Loucy (cell line): ENCODE measurements around the gene LAYN.

ENCODE experiments used
- H2AFZ ChIP-seq: fragments of 200-600 bp; sonication (generic); 2 replicates; pipeline ENCODE4 v1.6.0; 2016; ENCODE audit warnings: antibody characterized with exemption, mild to moderate bottlenecking, low read length, moderate library complexity
- H3F3A ChIP-seq: fragments of 200-600 bp; 2 replicates; pipeline ENCODE4 v1.6.0; 2016; ENCODE audit warnings: antibody characterized with exemption, low read depth, mild to moderate bottlenecking
- H3K27me3 ChIP-seq: fragments of 200-600 bp; sonication (generic); 2 replicates; pipeline ENCODE4 v1.6.1; 2014; ENCODE audit warnings: low read length, mild to moderate bottlenecking; ENCODE audit not compliant: insufficient read depth, poor library complexity, severe bottlenecking
- H3K36me3 ChIP-seq: fragments of 200-600 bp; sonication (generic); 2 replicates; pipeline ENCODE4 v1.6.1; 2016; ENCODE audit warnings: low read length; ENCODE audit not compliant: insufficient read depth
- H3K4me1 ChIP-seq: fragments of 200-600 bp; sonication (generic); 2 replicates; pipeline ENCODE4 v1.5.1; 2014; ENCODE audit warnings: low read length, mild to moderate bottlenecking; ENCODE audit not compliant: insufficient read depth, poor library complexity, severe bottlenecking
- H3K4me2 ChIP-seq: fragments of 200-600 bp; sonication (generic); 2 replicates; pipeline ENCODE4 v1.6.0; 2014; ENCODE audit warnings: antibody characterized with exemption, low read length, low read depth, mild to moderate bottlenecking; ENCODE audit not compliant: poor library complexity, severe bottlenecking
- H3K4me3 ChIP-seq: fragments of 200-600 bp; sonication (generic); 2 replicates; pipeline ENCODE4 v1.5.1; 2014; ENCODE audit warnings: low read length, mild to moderate bottlenecking, mixed read lengths; ENCODE audit not compliant: poor library complexity, severe bottlenecking
- H3K79me2 ChIP-seq: fragments of 200-600 bp; sonication (generic); 2 replicates; pipeline ENCODE4 v1.6.1; 2014; ENCODE audit warnings: low read length; ENCODE audit not compliant: insufficient read depth
- H3K9ac ChIP-seq: fragments of 200-600 bp; sonication (generic); 2 replicates; pipeline ENCODE4 v1.6.0; 2014; ENCODE audit warnings: mild to moderate bottlenecking, low read depth, low read length, moderate library complexity; ENCODE audit not compliant: poor library complexity, severe bottlenecking
- H3K9me2 ChIP-seq: fragments of 200-600 bp; sonication (generic); replicated peaks from 2 replicates; pipeline ENCODE4 v1.6.1; 2016; ENCODE audit warnings: low read depth, low read length, mixed read lengths
- H3K9me3 ChIP-seq: fragments of 200-600 bp; sonication (generic); 2 replicates; pipeline ENCODE4 v1.6.1; 2014; ENCODE audit warnings: mild to moderate bottlenecking, antibody characterized with exemption, low read length, low read depth; ENCODE audit not compliant: insufficient read depth
- H4K20me1 ChIP-seq: fragments of 200-600 bp; sonication (generic); 2 replicates; pipeline ENCODE4 v1.6.0; 2014; ENCODE audit warnings: antibody characterized with exemption, low read length, mild to moderate bottlenecking; ENCODE audit not compliant: insufficient read depth, poor library complexity, severe bottlenecking
- EZH2phosphoT487 ChIP-seq: fragments of 200-600 bp; IDR thresholded peaks from 2 replicates; pipeline ENCODE4 v1.6.1; 2018; ENCODE audit warnings: antibody characterized with exemption, mild to moderate bottlenecking, moderate library complexity, borderline replicate concordance
- TF ChIP-seq, protein P1 (sequence below): fragments of 200-600 bp; sonication (generic); conservative IDR thresholded peaks from 2 replicates; pipeline ENCODE4 v1.5.1; 2014; ENCODE audit warnings: mild to moderate bottlenecking, antibody characterized with exemption, low read length

The LAYN gene

DNA sequence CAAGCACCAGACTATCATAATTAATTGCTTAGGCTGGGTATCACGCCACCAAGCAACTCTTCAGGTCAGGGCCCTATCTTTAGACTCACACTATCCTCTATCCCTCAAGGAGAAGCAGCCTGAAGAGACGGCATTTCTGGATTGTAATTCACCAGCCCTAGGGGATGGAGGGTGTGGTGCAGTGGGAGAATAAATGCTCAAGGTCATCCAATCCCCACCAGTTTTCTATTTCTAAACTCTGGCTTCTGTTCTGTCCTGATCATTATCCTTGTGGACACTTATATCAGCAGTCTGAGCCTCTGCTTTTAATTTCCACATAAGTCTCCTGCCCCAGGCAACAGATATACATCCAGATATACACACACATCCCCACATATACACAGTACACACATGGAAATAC lies 48.6 kb downstream of the LAYN start:
- no peak overlapping the region for H3K4me2 ChIP-seq
- no peaks in the 10 kb centered on the region for H3K9me2 ChIP-seq
- TF ChIP-seq EZH2phosphoT487, result no peak
- TF ChIP-seq, protein P1, sequence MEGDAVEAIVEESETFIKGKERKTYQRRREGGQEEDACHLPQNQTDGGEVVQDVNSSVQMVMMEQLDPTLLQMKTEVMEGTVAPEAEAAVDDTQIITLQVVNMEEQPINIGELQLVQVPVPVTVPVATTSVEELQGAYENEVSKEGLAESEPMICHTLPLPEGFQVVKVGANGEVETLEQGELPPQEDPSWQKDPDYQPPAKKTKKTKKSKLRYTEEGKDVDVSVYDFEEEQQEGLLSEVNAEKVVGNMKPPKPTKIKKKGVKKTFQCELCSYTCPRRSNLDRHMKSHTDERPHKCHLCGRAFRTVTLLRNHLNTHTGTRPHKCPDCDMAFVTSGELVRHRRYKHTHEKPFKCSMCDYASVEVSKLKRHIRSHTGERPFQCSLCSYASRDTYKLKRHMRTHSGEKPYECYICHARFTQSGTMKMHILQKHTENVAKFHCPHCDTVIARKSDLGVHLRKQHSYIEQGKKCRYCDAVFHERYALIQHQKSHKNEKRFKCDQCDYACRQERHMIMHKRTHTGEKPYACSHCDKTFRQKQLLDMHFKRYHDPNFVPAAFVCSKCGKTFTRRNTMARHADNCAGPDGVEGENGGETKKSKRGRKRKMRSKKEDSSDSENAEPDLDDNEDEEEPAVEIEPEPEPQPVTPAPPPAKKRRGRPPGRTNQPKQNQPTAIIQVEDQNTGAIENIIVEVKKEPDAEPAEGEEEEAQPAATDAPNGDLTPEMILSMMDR, result no peak

DNA sequence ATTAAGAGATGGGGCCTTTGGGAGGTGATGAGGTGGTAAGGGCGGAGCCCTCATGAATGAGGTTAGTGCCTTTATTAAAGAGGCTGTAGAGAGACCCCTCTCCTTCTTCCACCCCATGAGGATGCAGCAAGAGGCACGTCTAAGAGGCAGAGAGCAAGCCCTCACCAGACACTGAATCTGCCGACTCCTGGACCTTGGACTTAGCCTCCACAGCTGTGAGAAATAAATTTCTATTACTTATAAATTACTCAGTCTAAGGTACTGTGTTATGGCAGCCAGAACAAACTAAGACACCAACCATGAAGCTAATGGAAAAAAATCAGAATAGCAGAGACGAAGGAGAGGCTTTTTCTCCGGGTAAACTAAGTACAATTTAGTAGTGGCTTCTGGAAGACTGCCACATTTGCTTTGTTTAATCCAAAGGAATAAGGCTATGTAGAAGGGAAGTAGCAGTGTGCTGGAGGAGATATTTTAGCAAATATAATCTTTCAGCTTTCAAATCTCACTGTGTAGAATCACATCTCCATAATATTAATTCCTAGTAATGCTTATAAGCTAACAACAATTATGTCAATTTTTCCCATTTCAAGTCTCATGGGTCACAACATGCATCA lies 49.5 kb downstream of the LAYN start:
- TF ChIP-seq, protein P1, result no peak
- no peak for TF ChIP-seq EZH2phosphoT487
- Histone ChIP-seq H3K9me3 (no peaks in the 10 kb centered on the region), H3K4me2 (no peak overlapping the region), H3K4me3 (no peak overlapping the region), H4K20me1 (no peaks in the 10 kb centered on the region), H3K9me2 (no peaks in the 10 kb centered on the region), H3K79me2 (no peaks in the 10 kb centered on the region), H3K9ac (no peak overlapping the region), H3K4me1 (peaks cover 13% of the 10 kb centered on the region), H3K27me3 (no peaks in the 10 kb centered on the region), H3F3A (0 out of 2 replicates have a peak, but pooled peaks cover 2% of the 10 kb centered on the region), H2AFZ (no peak overlapping the region), H3K36me3 (no peaks in the 10 kb centered on the region)

More for the DNA sequence above, 48.6 kb downstream of the LAYN start:
- H3K27me3 ChIP-seq, result no peaks in the 10 kb centered on the region
- no peaks in the 10 kb centered on the region for H3K79me2 ChIP-seq
- no peaks in the 10 kb centered on the region for H3K9me3 ChIP-seq
- H3F3A ChIP-seq, result 0 out of 2 replicates have a peak, but pooled peaks cover 2% of the 10 kb centered on the region
- H4K20me1 ChIP-seq, result no peaks in the 10 kb centered on the region
- H3K4me3 ChIP-seq, result no peak overlapping the region
- H3K36me3 ChIP-seq, result no peaks in the 10 kb centered on the region
- no peak overlapping the region for H3K9ac ChIP-seq
- H3K4me1 ChIP-seq, result peaks cover 13% of the 10 kb centered on the region
- no peak overlapping the region for H2AFZ ChIP-seq

DNA sequence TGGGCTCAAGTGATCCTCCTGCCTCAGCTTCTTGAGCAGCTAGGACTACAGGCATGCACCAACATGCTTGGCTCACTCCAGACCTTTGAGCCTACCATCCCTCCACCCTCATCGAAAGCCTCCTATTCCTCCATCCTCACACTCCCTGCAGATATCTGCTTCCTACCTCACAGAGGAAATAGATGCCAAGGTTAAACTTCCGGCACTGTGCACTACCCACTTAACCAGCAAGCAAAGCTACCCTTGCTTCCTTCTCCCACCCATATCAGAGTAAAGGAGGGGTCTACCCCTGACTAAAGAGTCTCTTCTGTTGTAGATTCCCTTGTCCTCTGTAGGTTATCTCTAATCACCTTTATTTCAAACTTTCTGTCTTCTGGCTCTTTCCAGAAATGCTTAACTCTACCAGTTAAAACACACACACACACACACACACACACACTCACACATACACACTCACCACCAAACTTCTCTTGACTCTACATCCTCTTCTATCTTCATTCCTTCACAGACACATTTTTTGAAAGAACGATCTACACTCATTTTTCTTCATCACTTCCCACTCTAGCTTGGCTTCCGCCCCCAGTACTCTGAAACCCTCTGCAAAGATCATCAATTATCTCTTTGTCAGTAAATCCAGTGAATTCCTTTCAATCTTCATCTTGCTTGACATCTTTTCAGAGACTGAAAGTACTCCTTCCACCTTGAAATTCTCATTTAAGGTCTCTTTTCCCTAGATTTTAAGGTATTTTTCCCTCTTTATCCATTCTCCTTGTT lies 50.9 kb downstream of the LAYN start:
- TF ChIP-seq, protein P1, result no peak
- no peak for TF ChIP-seq EZH2phosphoT487
- H3F3A ChIP-seq, result no peaks in the 10 kb centered on the region
- no peaks in the 10 kb centered on the region for H3K4me1 ChIP-seq
- peak overlapping the region; percentile 34; the same call in 1 of the 2 replicates for H2AFZ ChIP-seq
- no peak overlapping the region for H3K4me3 ChIP-seq
- H4K20me1 ChIP-seq, result no peaks in the 10 kb centered on the region
- H3K9me3 ChIP-seq, result no peaks in the 10 kb centered on the region
- no peaks in the 10 kb centered on the region for H3K27me3 ChIP-seq
- no peaks in the 10 kb centered on the region for H3K36me3 ChIP-seq
- H3K79me2 ChIP-seq, result no peaks in the 10 kb centered on the region
- no peak overlapping the region for H3K9ac ChIP-seq
- no peaks in the 10 kb centered on the region for H3K9me2 ChIP-seq
- no peak overlapping the region for H3K4me2 ChIP-seq
